MM.1S (cell line): ENCODE data around the gene INSC.

Experiments used
- CTCF ChIP-seq: fragments of 300-600 bp; sonication (generic); IDR thresholded peaks from 2 replicates; pipeline ENCODE4 v1.5.1; 2016; ENCODE audit warnings: antibody characterized with exemption, low read length, mixed read lengths
- EZH2 ChIP-seq: fragments of 300-600 bp; sonication (generic); optimal IDR thresholded peaks from 2 replicates; pipeline ENCODE3; 2017; ENCODE audit warnings: low read depth, mild to moderate bottlenecking, antibody characterized with exemption, low read length, mixed read lengths
- EZH2phosphoT487 ChIP-seq: fragments of 300-600 bp; sonication (generic); IDR thresholded peaks from 2 replicates; pipeline ENCODE4 v1.6.1; 2018; ENCODE audit warnings: antibody characterized with exemption, low read length

- TF ChIP-seq EZH2 = no peak
- TF ChIP-seq CTCF = no peak
- TF ChIP-seq EZH2phosphoT487 = no peak
Observed at GRCh38 chr11:15095736-15096228, 18.9 kb upstream of the INSC start.
